Caco-2 (cell line): ENCODE data around the gene CYS1. TPM values are rescaled to one million over a fixed set of nuclear protein-coding genes. Genes with fewer than 3 reads are reported as not detected.

Source experiments
- BruUV-seq: library from RNA; stranded (reverse); fragments of 400-500 nt; replicated peaks from 2 replicates; lab custom pipeline; 2021; lab: Mats Ljungman, UMichigan
- CTCF ChIA-PET: fragments of 300-600 bp; sonication (Branson Sonifier 250); formaldehyde crosslinking; loops from one replicate; lab custom pipeline; 2022; ENCODE audit warnings: antibody characterized with exemption; lab: Charles Lee
- POLR2A ChIA-PET: fragments of 300-600 bp; sonication (Branson Sonifier 250); formaldehyde crosslinking; loops from one replicate; lab custom pipeline; 2022; ENCODE audit warnings: antibody characterized with exemption; lab: Charles Lee
- DNase-seq, 2 experiments: peaks; one replicate each; pipeline versions ENCODE4 v3.0.0 to v3.0.0-alpha.2; 2020 to 2022
- H3K27me3 ChIP-seq: replicated peaks from 2 replicates; pipeline ENCODE4 v1.6.0; 2011; ENCODE audit warnings: low read length; ENCODE audit not compliant: control insufficient read depth, insufficient read depth
- H3K36me3 ChIP-seq: 2 replicates; pipeline ENCODE4 v1.5.1; 2011; ENCODE audit warnings: low read length; ENCODE audit not compliant: control insufficient read depth, insufficient read depth
- H3K4me1 ChIP-seq: fragments of 250-450 bp; sonication (Bioruptor Pico); 2 replicates; pipeline ENCODE4 v1.5.1; 2020; ENCODE audit warnings: mild to moderate bottlenecking
- H3K4me3 ChIP-seq: 2 replicates; pipeline ENCODE4 v1.5.1; 2011; ENCODE audit warnings: low read depth, mild to moderate bottlenecking, control low read depth, low read length
- H3K9me3 ChIP-seq: fragments of 250-450 bp; sonication (Bioruptor Pico); 2 replicates; pipeline ENCODE4 v1.5.1; 2020; ENCODE audit warnings: mild to moderate bottlenecking, moderate library complexity
- H3K27ac Mint-ChIP-seq: one replicate; pipeline ENCODE4 v1.8.0; 2022; ENCODE audit warnings: mixed read lengths; ENCODE audit not compliant: unreplicated experiment
- H3K27me3 Mint-ChIP-seq: one replicate; pipeline ENCODE4 v1.8.0; 2022; ENCODE audit warnings: mixed read lengths; ENCODE audit not compliant: insufficient read depth, unreplicated experiment
- H3K36me3 Mint-ChIP-seq: one replicate; pipeline ENCODE4 v1.8.0; 2022; ENCODE audit warnings: mild to moderate bottlenecking, mixed read lengths; ENCODE audit not compliant: insufficient read depth, unreplicated experiment
- H3K4me1 Mint-ChIP-seq: one replicate; pipeline ENCODE4 v1.8.0; 2022; ENCODE audit warnings: low read depth, mixed read lengths; ENCODE audit not compliant: unreplicated experiment
- H3K4me3 Mint-ChIP-seq: one replicate; pipeline ENCODE4 v1.8.0; 2022; ENCODE audit warnings: mild to moderate bottlenecking, moderate library complexity, mixed read lengths; ENCODE audit not compliant: unreplicated experiment
- H3K9me3 Mint-ChIP-seq: one replicate; pipeline ENCODE4 v1.8.0; 2022; ENCODE audit warnings: mixed read lengths; ENCODE audit not compliant: unreplicated experiment
- intact Hi-C: fragments of 100-400 bp; cut with micrococcal nuclease; formaldehyde crosslinking; loops from one replicate; pipeline ENCODE4 v1.10.0; 2022; ENCODE audit not compliant: unreplicated experiment
- total RNA-seq: library from RNA; stranded (reverse); gene quantifications from 2 replicates; pipeline ENCODE4 v1.2.3, GENCODE V29; 2022
- TF ChIP-seq, protein P1 (sequence below), 2 experiments: fragments of 200-600 bp in 1 of 2; IDR thresholded peaks; 1 replicate in 1 of 2; 2 replicates in 1 of 2; pipeline versions ENCODE4 v1.5.1 to v1.8.0; 2011 to 2022; ENCODE audit warnings: antibody characterized with exemption in 1 of 2, control low read depth in 1 of 2, inconsistent platforms in 1 of 2, low read depth in 1 of 2, low read length in 1 of 2, mild to moderate bottlenecking in 1 of 2, moderate library complexity in 1 of 2; ENCODE audit not compliant: insufficient read depth in 1 of 2, severe bottlenecking in 1 of 2, unreplicated experiment in 1 of 2

The CYS1 gene
- total RNA-seq, 1 experiment from 2014 or later = 1.4 TPM

DNA sequence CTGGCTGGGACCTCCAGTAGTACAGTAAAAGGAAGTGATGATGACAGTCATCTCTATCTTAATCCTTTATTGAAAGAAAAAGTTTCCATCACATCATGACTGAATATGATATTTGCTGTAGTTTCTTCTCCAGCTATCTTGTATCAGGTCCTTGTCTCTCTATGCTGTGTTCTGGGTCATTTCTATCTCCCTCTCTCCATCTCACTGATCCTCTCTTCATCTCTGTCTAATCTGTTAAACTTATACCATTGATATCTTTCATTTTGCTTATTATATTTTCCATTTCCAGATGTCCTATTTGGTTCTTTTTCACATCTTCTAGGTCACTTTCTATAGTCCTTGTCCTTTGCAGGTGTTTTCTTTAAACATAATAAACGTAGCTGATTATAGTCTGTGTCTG, 12.3 kb downstream of the CYS1 start:
- intact Hi-C loops = no loop called here
- no peak overlapping the region for H3K4me3 ChIP-seq
- no TSS peak for BruUV-seq
- Mint-ChIP-seq H3K4me1 (no peaks in the 10 kb centered on the region), H3K36me3 (no peaks in the 10 kb centered on the region), H3K9me3 (peaks cover 13% of the 10 kb centered on the region), H3K27me3 (no peaks in the 10 kb centered on the region), H3K27ac (no peak overlapping the region), H3K4me3 (no peak overlapping the region)
- DNase-seq = no peak
- CTCF ChIA-PET = interaction anchor here (0.7 to 8.2 kb wide), 2 partner anchors 28 to 295 kb away, joined by 3 to 210 read pairs; no protein-coding TSS in a partner anchor
- POLR2A ChIA-PET = no interaction called here
- H3K36me3 ChIP-seq = no peaks in the 10 kb centered on the region
- TF ChIP-seq, protein P1, sequence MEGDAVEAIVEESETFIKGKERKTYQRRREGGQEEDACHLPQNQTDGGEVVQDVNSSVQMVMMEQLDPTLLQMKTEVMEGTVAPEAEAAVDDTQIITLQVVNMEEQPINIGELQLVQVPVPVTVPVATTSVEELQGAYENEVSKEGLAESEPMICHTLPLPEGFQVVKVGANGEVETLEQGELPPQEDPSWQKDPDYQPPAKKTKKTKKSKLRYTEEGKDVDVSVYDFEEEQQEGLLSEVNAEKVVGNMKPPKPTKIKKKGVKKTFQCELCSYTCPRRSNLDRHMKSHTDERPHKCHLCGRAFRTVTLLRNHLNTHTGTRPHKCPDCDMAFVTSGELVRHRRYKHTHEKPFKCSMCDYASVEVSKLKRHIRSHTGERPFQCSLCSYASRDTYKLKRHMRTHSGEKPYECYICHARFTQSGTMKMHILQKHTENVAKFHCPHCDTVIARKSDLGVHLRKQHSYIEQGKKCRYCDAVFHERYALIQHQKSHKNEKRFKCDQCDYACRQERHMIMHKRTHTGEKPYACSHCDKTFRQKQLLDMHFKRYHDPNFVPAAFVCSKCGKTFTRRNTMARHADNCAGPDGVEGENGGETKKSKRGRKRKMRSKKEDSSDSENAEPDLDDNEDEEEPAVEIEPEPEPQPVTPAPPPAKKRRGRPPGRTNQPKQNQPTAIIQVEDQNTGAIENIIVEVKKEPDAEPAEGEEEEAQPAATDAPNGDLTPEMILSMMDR (IDR thresholded peaks at IDR 0.05; ENCODE audit: insufficient read depth in 1 of 2, low read depth in 1 of 2, low read length in 1 of 2, severe bottlenecking in 1 of 2, unreplicated experiment in 1 of 2) = no peak
- H3K27me3 ChIP-seq = no peaks in the 10 kb centered on the region
- peaks cover 6% of the 10 kb centered on the region; the same call in 1 of the 2 replicates for H3K9me3 ChIP-seq
- no peaks in the 10 kb centered on the region; the same call in 1 of the 2 replicates for H3K4me1 ChIP-seq

GRCh38 chr2:10067330-10067729, 12.9 kb downstream of the CYS1 start:
- Mint-ChIP-seq H3K4me3 (no peak overlapping the region), H3K36me3 (no peaks in the 10 kb centered on the region), H3K27ac (no peak overlapping the region), H3K9me3 (peaks cover 13% of the 10 kb centered on the region), H3K27me3 (no peaks in the 10 kb centered on the region), H3K4me1 (no peaks in the 10 kb centered on the region)
- H3K36me3 ChIP-seq = no peaks in the 10 kb centered on the region
- no TSS peak for BruUV-seq
- H3K9me3 ChIP-seq = peaks cover 6% of the 10 kb centered on the region; the same call in 1 of the 2 replicates
- no peak overlapping the region for H3K4me3 ChIP-seq
- TF ChIP-seq, protein P1 (IDR thresholded peaks at IDR 0.05; ENCODE audit: insufficient read depth in 1 of 2, low read depth in 1 of 2, low read length in 1 of 2, severe bottlenecking in 1 of 2, unreplicated experiment in 1 of 2) = no peak
- intact Hi-C loops = no loop called here
- no peaks in the 10 kb centered on the region for H3K27me3 ChIP-seq
- DNase-seq = no peak
- CTCF ChIA-PET = interaction anchor here (0.6 to 8.2 kb wide), 2 partner anchors 29 to 92 kb away, joined by 4 to 210 read pairs; no protein-coding TSS in a partner anchor
- H3K4me1 ChIP-seq = no peaks in the 10 kb centered on the region
- POLR2A ChIA-PET = no interaction called here

- intact Hi-C loops = no loop called here
- H3K4me1 ChIP-seq = no peaks in the 10 kb centered on the region
- H3K27me3 ChIP-seq = no peaks in the 10 kb centered on the region
- Mint-ChIP-seq H3K9me3 (peaks cover 13% of the 10 kb centered on the region), H3K36me3 (no peaks in the 10 kb centered on the region), H3K4me1 (no peaks in the 10 kb centered on the region), H3K4me3 (no peak overlapping the region), H3K27me3 (no peaks in the 10 kb centered on the region), H3K27ac (no peak overlapping the region)
- peaks cover 6% of the 10 kb centered on the region; the same call in 1 of the 2 replicates for H3K9me3 ChIP-seq
- no TSS peak for BruUV-seq
- ChIA-PET POLR2A (no interaction called here), CTCF (interaction anchor here (0.6 to 1.6 kb wide), 3 partner anchors 81 to 629 kb away, joined by 4 to 5 read pairs (median 5); no protein-coding TSS in a partner anchor)
- H3K36me3 ChIP-seq = no peaks in the 10 kb centered on the region
- TF ChIP-seq, protein P1 (IDR thresholded peaks at IDR 0.05; ENCODE audit: insufficient read depth in 1 of 2, low read depth in 1 of 2, low read length in 1 of 2, severe bottlenecking in 1 of 2, unreplicated experiment in 1 of 2) = no peak
- H3K4me3 ChIP-seq = no peak overlapping the region
- DNase-seq = no peak
Observed at GRCh38 chr2:10065773-10066055, 14.5 kb downstream of the CYS1 start.
